H1 (cell line): ENCODE measurements around the gene SEPTIN1. TPM values are rescaled to one million over a fixed set of nuclear protein-coding genes. Genes with fewer than 3 reads are reported as not detected.
A peak's percentile ranks its signal among the peaks of the same experiment; 100 is the strongest.

Experiments
- CTCF ChIA-PET: fragments of 300-600 bp; sonication (Branson Sonifier 250); formaldehyde crosslinking; loops from one replicate; lab custom pipeline; 2021; ENCODE audit not compliant: partially characterized antibody; lab: Charles Lee
- POLR2A ChIA-PET: fragments of 300-600 bp; sonication (Branson Sonifier 250); formaldehyde crosslinking; loops from one replicate; lab custom pipeline; 2021; ENCODE audit warnings: inconsistent platforms; ENCODE audit not compliant: partially characterized antibody; lab: Charles Lee
- DNase-seq, 2 experiments: peaks; one replicate each; pipeline versions ENCODE4 v3.0.0 to v3.0.0-alpha.2; 2010 to 2022; ENCODE audit warnings: low spot score in 2 of 2, low read depth in 1 of 2, mixed read lengths in 1 of 2
- FAIRE-seq: peaks from 2 replicates; lab custom pipeline; 2011; peaks lifted over from hg19 to GRCh38; lab: Jason Lieb, UNC
- H2AFZ ChIP-seq: 2 replicates; pipeline ENCODE4 v1.8.1; 2012; ENCODE audit warnings: low read length, inconsistent platforms
- H2AK5ac ChIP-seq: 2 replicates; pipeline ENCODE4 v1.6.1; 2013; ENCODE audit warnings: low read depth, low read length
- H2BK120ac ChIP-seq: replicated peaks from 2 replicates; pipeline ENCODE3; 2013; ENCODE audit warnings: low read depth, low read length, inconsistent platforms
- H2BK12ac ChIP-seq: 2 replicates; pipeline ENCODE4 v1.6.1; 2013; ENCODE audit warnings: low read depth, low read length
- H2BK15ac ChIP-seq: 2 replicates; pipeline ENCODE4 v1.6.1; 2013; ENCODE audit warnings: low read length
- H2BK20ac ChIP-seq: 2 replicates; pipeline ENCODE4 v1.6.1; 2013; ENCODE audit warnings: low read length
- H2BK5ac ChIP-seq: 2 replicates; pipeline ENCODE4 v1.6.1; 2013; ENCODE audit warnings: low read depth, low read length
- H3K14ac ChIP-seq: 2 replicates; pipeline ENCODE4 v1.6.1; 2013; ENCODE audit warnings: inconsistent platforms; ENCODE audit not compliant: insufficient read length
- H3K18ac ChIP-seq: 2 replicates; pipeline ENCODE4 v1.6.1; 2013; ENCODE audit warnings: low read length; ENCODE audit errors: extremely low read depth
- H3K23ac ChIP-seq: 2 replicates; pipeline ENCODE4 v1.6.1; 2013; ENCODE audit warnings: inconsistent platforms; ENCODE audit not compliant: insufficient read length
- H3K23me2 ChIP-seq: 2 replicates; pipeline ENCODE4 v1.6.1; 2013; ENCODE audit warnings: low read depth, low read length
- H3K27ac ChIP-seq: 2 replicates; pipeline ENCODE4 v1.6.1; 2011; ENCODE audit warnings: low read depth, low read length, inconsistent platforms
- H3K27me3 ChIP-seq, 4 experiments: replicated peaks in 1 of 4; 1 replicate in 1 of 4; 2 replicates in 3 of 4; pipeline versions ENCODE4 v1.6.1 to v1.8.1; 2011 to 2013; ENCODE audit warnings: low read length in 3 of 4, mild to moderate bottlenecking in 3 of 4, inconsistent platforms in 2 of 4, mixed read lengths in 2 of 4, moderate library complexity in 1 of 4; ENCODE audit not compliant: control insufficient read depth in 3 of 4, insufficient read depth in 3 of 4; ENCODE audit errors: extremely low read depth in 1 of 4
- H3K36me3 ChIP-seq, 4 experiments: 2 replicates each; pipeline versions ENCODE4 v1.6.1 to v1.8.1; 2011 to 2013; ENCODE audit warnings: mild to moderate bottlenecking in 4 of 4, low read length in 3 of 4, moderate library complexity in 2 of 4, control low read depth in 1 of 4, inconsistent platforms in 1 of 4; ENCODE audit not compliant: insufficient read depth in 4 of 4, control insufficient read depth in 2 of 4
- H3K4ac ChIP-seq: replicated peaks from 2 replicates; pipeline ENCODE3; 2013; ENCODE audit warnings: low read length, low read depth, mixed read lengths, inconsistent platforms; ENCODE audit not compliant: insufficient read length
- H3K4me1 ChIP-seq, 4 experiments: replicated peaks in 1 of 4; 1 replicate in 1 of 4; 2 replicates in 3 of 4; pipeline versions ENCODE4 v1.6.1 to v1.8.1; 2011 to 2013; ENCODE audit warnings: low read length in 3 of 4, inconsistent platforms in 2 of 4, mixed read lengths in 1 of 4; ENCODE audit not compliant: insufficient read depth in 4 of 4, control insufficient read depth in 3 of 4
- H3K4me2 ChIP-seq, 2 experiments: 2 replicates each; pipeline versions ENCODE4 v1.6.1 to v1.8.1; 2011 to 2013; ENCODE audit warnings: low read depth in 2 of 2, low read length in 2 of 2, control low read depth in 1 of 2, inconsistent platforms in 1 of 2, mild to moderate bottlenecking in 1 of 2; ENCODE audit not compliant: insufficient read depth in 1 of 2
- H3K4me3 ChIP-seq, 4 experiments: fragments of 200-600, 300-600 bp in 1 of 4; sonication (generic), shearing (Covaris generic), sonication (Bioruptor Twin) in 1 of 4; 2 replicates each; pipeline versions ENCODE4 v1.5.1 to v1.8.1; 2011 to 2016; ENCODE audit warnings: low read length in 4 of 4, low read depth in 3 of 4, control low read depth in 2 of 4, inconsistent platforms in 2 of 4, mild to moderate bottlenecking in 2 of 4, mixed read lengths in 1 of 4, moderate library complexity in 1 of 4; ENCODE audit not compliant: insufficient read depth in 2 of 4; ENCODE audit errors: extremely low read depth in 1 of 4
- H3K56ac ChIP-seq: replicated peaks from 2 replicates; pipeline ENCODE3; 2013; ENCODE audit warnings: low read depth, mild to moderate bottlenecking, mixed read lengths, low read length, inconsistent platforms; ENCODE audit not compliant: insufficient read length
- H3K79me1 ChIP-seq: 2 replicates; pipeline ENCODE4 v1.6.1; 2013; ENCODE audit warnings: low read depth, low read length, control low read depth
- H3K79me2 ChIP-seq, 2 experiments: 2 replicates each; pipeline versions ENCODE4 v1.6.1 to v1.8.1; 2012 to 2013; ENCODE audit warnings: low read length in 2 of 2, mild to moderate bottlenecking in 2 of 2, inconsistent platforms in 1 of 2; ENCODE audit not compliant: insufficient read depth in 2 of 2, control insufficient read depth in 1 of 2
- H3K9ac ChIP-seq, 4 experiments: replicated peaks in 1 of 4; 1 replicate in 1 of 4; 2 replicates in 3 of 4; pipeline versions ENCODE4 v1.6.1 to v1.8.1; 2011 to 2013; ENCODE audit warnings: low read depth in 3 of 4, low read length in 3 of 4, control low read depth in 2 of 4, mild to moderate bottlenecking in 2 of 4, moderate library complexity in 2 of 4, inconsistent platforms in 1 of 4; ENCODE audit errors: extremely low read depth in 1 of 4
- H3K9me3 ChIP-seq, 2 experiments: 2 replicates each; pipeline versions ENCODE4 v1.6.1 to v1.8.1; 2012 to 2013; ENCODE audit warnings: mild to moderate bottlenecking in 2 of 2, moderate library complexity in 2 of 2, control low read depth in 1 of 2, inconsistent platforms in 1 of 2, low read depth in 1 of 2, low read length in 1 of 2, mixed read lengths in 1 of 2; ENCODE audit not compliant: insufficient read depth in 2 of 2
- H4K20me1 ChIP-seq, 2 experiments: replicated peaks in 1 of 2; 2 replicates each; pipeline versions ENCODE3 to v1.8.1; 2011 to 2013; ENCODE audit warnings: inconsistent platforms in 2 of 2, low read length in 2 of 2, mild to moderate bottlenecking in 1 of 2; ENCODE audit not compliant: insufficient read depth in 2 of 2, control insufficient read depth in 1 of 2
- H4K5ac ChIP-seq: 2 replicates; pipeline ENCODE4 v1.6.1; 2013; ENCODE audit warnings: low read length, low read depth, mixed read lengths, inconsistent platforms; ENCODE audit not compliant: insufficient read length
- H4K8ac ChIP-seq: 2 replicates; pipeline ENCODE4 v1.8.0; 2013; ENCODE audit warnings: mild to moderate bottlenecking, moderate library complexity, low read length, inconsistent platforms; ENCODE audit not compliant: insufficient read depth; ENCODE audit errors: extremely low read depth
- H4K91ac ChIP-seq: replicated peaks from 2 replicates; pipeline ENCODE3; 2013; ENCODE audit warnings: low read length, mixed read lengths, inconsistent platforms; ENCODE audit not compliant: insufficient read length
- BCL11A ChIP-seq, 2 experiments: IDR thresholded peaks; one replicate each; pipeline ENCODE4 v1.6.1; 2011; ENCODE audit warnings: low read depth in 2 of 2, low read length in 2 of 2, mild to moderate bottlenecking in 2 of 2
- JUN ChIP-seq: IDR thresholded peaks from 2 replicates; pipeline ENCODE4 v1.6.1; 2011; ENCODE audit warnings: low read depth, mild to moderate bottlenecking, improper control_type of control experiment, low read length
- SIN3A ChIP-seq, 2 experiments: IDR thresholded peaks in 1 of 2; conservative IDR thresholded peaks in 1 of 2; 2 replicates each; pipeline ENCODE4 v1.6.1; 2011 to 2012; ENCODE audit warnings: low read length in 2 of 2, improper control_type of control experiment in 1 of 2, low read depth in 1 of 2, mild to moderate bottlenecking in 1 of 2
- SP1 ChIP-seq: IDR thresholded peaks from 2 replicates; pipeline ENCODE4 v1.6.1; 2011; ENCODE audit warnings: low read depth, low read length
- SUZ12 ChIP-seq: fragments of 200-600 bp; sonication (generic); IDR thresholded peaks from 2 replicates; pipeline ENCODE4 v1.6.1; 2012; ENCODE audit warnings: mild to moderate bottlenecking, inconsistent platforms, low read length, moderate library complexity, mixed read lengths
- WGBS, 2 experiments: shearing (Covaris generic) in 1 of 2; methylation state at CpG; one replicate each; pipeline versions ENCODE4 v1.1.6 to v1.1.7; 2013 to 2015; ENCODE audit warnings: low lambda C conversion rate in 2 of 2, mixed read lengths in 2 of 2, inconsistent platforms in 1 of 2, low coverage in 1 of 2, missing lambda C conversion rate in 1 of 2; ENCODE audit not compliant: insufficient replicate concordance in 2 of 2, insufficient coverage in 1 of 2, insufficient read length in 1 of 2; ENCODE audit errors: extremely low coverage in 1 of 2, missing lambda C conversion rate in 1 of 2; 5-methylcytosine and 5-hydroxymethylcytosine counted together
- polyA plus RNA-seq, 7 experiments: library from polyadenylated mRNA; depleted of rRNA in 3 of 7; stranded (reverse) in 5 of 7; unstranded in 2 of 7; fragments of >200 nt in 5 of 7; fragments of 200-250 nt in 2 of 7; gene quantifications; 1 replicate in 5 of 7; 2 replicates in 1 of 7; 4 replicates in 1 of 7; pipeline versions ENCODE4 v1.2.1 to v1.2.3, GENCODE V29; 2011 to 2013; ENCODE audit warnings: missing spikeins in 2 of 7, mixed read lengths in 2 of 7
- total RNA-seq: library from RNA; stranded (reverse); fragmentation: NEBNext Ultra II Directional; extraction: Animal tissue kit (Norgen Biotek cat#: 25700); gene quantifications from 2 replicates; pipeline ENCODE4 v1.2.1, GENCODE V29; 2021
- TF ChIP-seq, protein P1 (sequence below), 3 experiments: IDR thresholded peaks; 1 replicate in 2 of 3; 2 replicates in 1 of 3; pipeline versions ENCODE4 v1.5.1 to v1.6.1; 2011; ENCODE audit warnings: low read length in 3 of 3, mild to moderate bottlenecking in 3 of 3, inconsistent platforms in 2 of 3, low read depth in 1 of 3, moderate library complexity in 1 of 3; ENCODE audit not compliant: insufficient read depth in 1 of 3; ENCODE audit errors: control extremely low read depth in 1 of 3

The SEPTIN1 gene
- total and polyA plus RNA-seq, 2 of the 8 experiments (the other 6 are each of a cell fraction or from before 2014, with no cell fraction given), result 0.24 to 1.4 TPM

DNA sequence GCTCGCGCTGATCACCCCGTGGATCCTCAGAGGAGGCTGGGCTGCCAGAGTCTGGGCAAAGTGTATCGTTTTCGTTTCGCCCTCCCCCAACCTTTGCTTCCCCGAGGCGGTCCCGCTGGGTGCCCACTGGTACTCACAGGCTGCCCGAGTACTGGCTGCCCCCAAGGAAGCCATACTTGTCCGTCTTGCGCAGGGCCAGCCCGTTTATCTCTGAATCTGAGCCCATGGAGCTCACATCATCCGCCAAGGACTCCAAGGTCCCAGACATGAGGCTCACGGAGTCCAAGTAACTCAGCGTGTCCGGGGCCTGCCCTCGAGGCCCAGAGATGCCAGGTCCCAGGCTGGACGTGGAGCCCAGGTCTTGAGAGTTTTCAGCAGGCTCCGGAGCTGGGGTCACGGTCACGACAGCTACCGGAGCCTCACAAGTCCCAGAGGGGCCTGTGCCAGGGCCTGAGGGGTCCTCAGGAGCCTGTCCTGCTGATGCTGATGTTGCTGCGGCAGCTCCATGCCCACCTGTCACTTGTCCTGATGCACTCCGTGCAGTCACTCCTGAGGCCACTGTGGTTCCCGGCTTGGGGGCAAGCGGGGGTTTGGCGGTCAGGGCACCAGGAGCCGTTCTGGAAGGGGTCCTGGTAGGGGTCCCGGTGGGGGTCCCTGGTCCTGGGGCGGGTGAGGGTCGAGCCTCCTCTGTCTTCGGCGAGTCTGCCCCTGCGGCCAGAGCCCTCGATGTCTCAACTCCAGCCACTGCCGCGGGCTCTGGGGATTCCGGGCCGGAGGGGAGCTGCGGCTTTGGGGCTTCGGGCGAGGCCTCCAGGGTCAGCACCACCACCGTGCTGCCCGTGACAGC is 13.0 kb downstream of the SEPTIN1 start:
- CTCF ChIA-PET, result interaction anchor here (0.6 to 1.9 kb wide), 6 partner anchors 10 to 61 kb away, joined by 3 to 11 read pairs (median 3); partner anchors contain the start of gene DCTPP1
- TF ChIP-seq BCL11A (IDR thresholded peaks at IDR 0.05; ENCODE audit: low read depth in 2 of 2, low read length in 2 of 2), result no peak
- TF ChIP-seq SIN3A (conservative IDR thresholded peaks at IDR 0.05 in 1 of 2, IDR thresholded peaks at IDR 0.05 in 1 of 2; ENCODE audit: low read depth in 1 of 2, low read length in 2 of 2), result no peak; a peak in 1 of 4 replicates
- TF ChIP-seq SP1, result no peak
- no peak for TF ChIP-seq JUN
- TF ChIP-seq SUZ12, result no peak
- TF ChIP-seq, protein P1, sequence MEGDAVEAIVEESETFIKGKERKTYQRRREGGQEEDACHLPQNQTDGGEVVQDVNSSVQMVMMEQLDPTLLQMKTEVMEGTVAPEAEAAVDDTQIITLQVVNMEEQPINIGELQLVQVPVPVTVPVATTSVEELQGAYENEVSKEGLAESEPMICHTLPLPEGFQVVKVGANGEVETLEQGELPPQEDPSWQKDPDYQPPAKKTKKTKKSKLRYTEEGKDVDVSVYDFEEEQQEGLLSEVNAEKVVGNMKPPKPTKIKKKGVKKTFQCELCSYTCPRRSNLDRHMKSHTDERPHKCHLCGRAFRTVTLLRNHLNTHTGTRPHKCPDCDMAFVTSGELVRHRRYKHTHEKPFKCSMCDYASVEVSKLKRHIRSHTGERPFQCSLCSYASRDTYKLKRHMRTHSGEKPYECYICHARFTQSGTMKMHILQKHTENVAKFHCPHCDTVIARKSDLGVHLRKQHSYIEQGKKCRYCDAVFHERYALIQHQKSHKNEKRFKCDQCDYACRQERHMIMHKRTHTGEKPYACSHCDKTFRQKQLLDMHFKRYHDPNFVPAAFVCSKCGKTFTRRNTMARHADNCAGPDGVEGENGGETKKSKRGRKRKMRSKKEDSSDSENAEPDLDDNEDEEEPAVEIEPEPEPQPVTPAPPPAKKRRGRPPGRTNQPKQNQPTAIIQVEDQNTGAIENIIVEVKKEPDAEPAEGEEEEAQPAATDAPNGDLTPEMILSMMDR (IDR thresholded peaks at IDR 0.05; ENCODE audit: control extremely low read depth in 1 of 3, insufficient read depth in 1 of 3, low read depth in 1 of 3, low read length in 3 of 3), result no peak

More for the DNA sequence above, 13.0 kb downstream of the SEPTIN1 start:
- H3K27me3 ChIP-seq, result no peaks in the 10 kb centered on the region
- no peak overlapping the region for H2BK15ac ChIP-seq
- no peak overlapping the region for H2AFZ ChIP-seq
- no peak overlapping the region for H4K5ac ChIP-seq
- H3K9ac ChIP-seq, result peak overlapping the region in 1 of 4 experiments; percentile 2; a peak in 2 of 7 replicates
- peak overlapping the region; percentile 43 to 81 (median 52) for H3K4me3 ChIP-seq
- H3K4me1 ChIP-seq, result peaks cover 0 to 17% (median 11%) of the 10 kb centered on the region in 4 experiments; a peak in 6 of 7 replicates
- peaks cover 10% of the 10 kb centered on the region; the same call in 1 of the 2 replicates for H3K23me2 ChIP-seq
- no peak overlapping the region; the same call in 1 of the 2 replicates for H4K8ac ChIP-seq
- H3K18ac ChIP-seq, result no peak overlapping the region; the same call in 1 of the 2 replicates
- peaks cover 4 to 18% of the 10 kb centered on the region in 2 experiments for H4K20me1 ChIP-seq
- POLR2A ChIA-PET, result interaction anchor here (0.6 to 6.9 kb wide), 8 partner anchors 9 to 129 kb away, joined by 3 to 79 read pairs (median 4); partner anchors contain the start of genes CD2BP2 and ZNF771
- peaks cover 0 to 29% of the 10 kb centered on the region in 2 experiments; a peak in 2 of 4 replicates for H3K79me2 ChIP-seq
- no peak overlapping the region for H3K23ac ChIP-seq
- no peak overlapping the region for H2BK12ac ChIP-seq
- no peak overlapping the region for H2BK20ac ChIP-seq
- 0 out of 8 replicates have a peak, but pooled peaks cover 0 to 4% (median 0%) of the 10 kb centered on the region in 4 experiments for H3K36me3 ChIP-seq
- no peaks in the 10 kb centered on the region for H3K9me3 ChIP-seq
- WGBS, 2 experiments, result 40% methylated on average over 34 of the region's 45 CpGs; no CpG with 5 or more reads in 1 of the 2 experiments
- no peak overlapping the region for H3K14ac ChIP-seq
- H2BK5ac ChIP-seq, result no peak overlapping the region
- H3K79me1 ChIP-seq, result peaks cover 10% of the 10 kb centered on the region
- peak overlapping the region; percentile 83 to 87 for H3K4me2 ChIP-seq
- H4K91ac ChIP-seq, result no peak overlapping the region
- no peak overlapping the region for H3K27ac ChIP-seq
- no peak for FAIRE-seq
- H3K56ac ChIP-seq, result no peak overlapping the region
- peak in 1 of 2 experiments; percentile 58 for DNase-seq
- no peak overlapping the region for H2AK5ac ChIP-seq
- no peak overlapping the region for H3K4ac ChIP-seq
- H2BK120ac ChIP-seq, result no peak overlapping the region
